Mammary epithelial cell (primary cell): ENCODE data around the gene RBM25.

Source experiments
- EZH2 ChIP-seq: IDR thresholded peaks from 2 replicates; pipeline ENCODE4 v1.6.1; 2012; ENCODE audit warnings: low read length, inconsistent platforms, borderline replicate concordance
- TF ChIP-seq, protein P1 (sequence below), 2 donors: IDR thresholded peaks in 1 of 2; conservative IDR thresholded peaks in 1 of 2; 2 replicates each; pipeline ENCODE4 v1.5.1; 2011 to 2012; ENCODE audit warnings: inconsistent platforms in 2 of 2, low read length in 2 of 2, mild to moderate bottlenecking in 2 of 2, control low read depth in 1 of 2, low read depth in 1 of 2; ENCODE audit not compliant: insufficient read depth in 1 of 2; ENCODE audit errors: extremely low read depth in 1 of 2

DNA sequence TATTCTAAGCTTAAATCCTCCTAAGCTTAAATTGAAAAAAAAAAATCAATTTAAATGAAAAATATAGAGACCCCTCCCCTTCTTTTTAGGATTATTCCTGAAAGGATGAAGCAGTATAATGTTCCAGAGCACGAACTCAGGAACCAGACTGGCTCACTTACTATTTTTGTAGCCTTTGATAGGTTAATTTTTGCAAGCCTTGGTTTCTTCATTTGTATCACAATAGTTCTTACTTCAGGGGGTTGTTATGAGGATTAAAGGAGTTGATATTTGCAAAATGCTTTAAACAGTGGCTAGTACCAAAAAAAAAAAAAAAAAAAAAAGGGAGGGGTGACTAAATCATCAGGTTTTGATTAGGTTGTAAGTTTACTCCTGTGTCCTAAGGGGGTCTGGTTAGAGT is 3.1 kb upstream of the RBM25 start:
- TF ChIP-seq, protein P1, sequence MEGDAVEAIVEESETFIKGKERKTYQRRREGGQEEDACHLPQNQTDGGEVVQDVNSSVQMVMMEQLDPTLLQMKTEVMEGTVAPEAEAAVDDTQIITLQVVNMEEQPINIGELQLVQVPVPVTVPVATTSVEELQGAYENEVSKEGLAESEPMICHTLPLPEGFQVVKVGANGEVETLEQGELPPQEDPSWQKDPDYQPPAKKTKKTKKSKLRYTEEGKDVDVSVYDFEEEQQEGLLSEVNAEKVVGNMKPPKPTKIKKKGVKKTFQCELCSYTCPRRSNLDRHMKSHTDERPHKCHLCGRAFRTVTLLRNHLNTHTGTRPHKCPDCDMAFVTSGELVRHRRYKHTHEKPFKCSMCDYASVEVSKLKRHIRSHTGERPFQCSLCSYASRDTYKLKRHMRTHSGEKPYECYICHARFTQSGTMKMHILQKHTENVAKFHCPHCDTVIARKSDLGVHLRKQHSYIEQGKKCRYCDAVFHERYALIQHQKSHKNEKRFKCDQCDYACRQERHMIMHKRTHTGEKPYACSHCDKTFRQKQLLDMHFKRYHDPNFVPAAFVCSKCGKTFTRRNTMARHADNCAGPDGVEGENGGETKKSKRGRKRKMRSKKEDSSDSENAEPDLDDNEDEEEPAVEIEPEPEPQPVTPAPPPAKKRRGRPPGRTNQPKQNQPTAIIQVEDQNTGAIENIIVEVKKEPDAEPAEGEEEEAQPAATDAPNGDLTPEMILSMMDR (conservative IDR thresholded peaks at IDR 0.05 in 1 of 2, IDR thresholded peaks at IDR 0.05 in 1 of 2; ENCODE audit: extremely low read depth in 1 of 2, insufficient read depth in 1 of 2, low read depth in 1 of 2, low read length in 2 of 2): no peak
- TF ChIP-seq EZH2: no peak
